Measurements from ENCODE around the gene KIF12.

The KIF12 gene

GRCh38 chr9:114123031-114123977 is 24.2 kb upstream of the KIF12 start:
- no peak for DNase-seq

GRCh38 chr9:114122136-114123027 is 23.3 kb upstream of the KIF12 start:
- no peak for DNase-seq

GRCh38 chr9:114121227-114122135 is 22.4 kb upstream of the KIF12 start:
- no peak for DNase-seq

GRCh38 chr9:114120192-114121014 is 21.3 kb upstream of the KIF12 start:
- no peak for DNase-seq

GRCh38 chr9:114119242-114120191 is 20.4 kb upstream of the KIF12 start:
- DNase-seq: no peak

- DNase-seq: no peak
These were observed 19.1 kb upstream of the KIF12 start for GRCh38 chr9:114117996-114118830.

- no peak for DNase-seq
These were observed 18.5 kb upstream of the KIF12 start for GRCh38 chr9:114117614-114117995.

GRCh38 chr9:114116126-114116747 is 17.1 kb upstream of the KIF12 start:
- no peak for DNase-seq

GRCh38 chr9:114115654-114116125 is 16.6 kb upstream of the KIF12 start:
- DNase-seq: no peak

- DNase-seq: no peak
These were observed 15.3 kb upstream of the KIF12 start for GRCh38 chr9:114114364-114114763.

GRCh38 chr9:114112778-114113584 is 13.9 kb upstream of the KIF12 start:
- DNase-seq: no peak

- DNase-seq: no peak
These were observed 13.2 kb upstream of the KIF12 start for GRCh38 chr9:114112325-114112724.

GRCh38 chr9:114110180-114110579 is 11.1 kb upstream of the KIF12 start:
- DNase-seq: no peak

- no peak for DNase-seq
These were observed 10.0 kb upstream of the KIF12 start for GRCh38 chr9:114109124-114109523.

- peak; percentile 58 for DNase-seq
These were observed 9.1 kb upstream of the KIF12 start for GRCh38 chr9:114108016-114108833.

- DNase-seq: no peak
These were observed 8.4 kb upstream of the KIF12 start for GRCh38 chr9:114107286-114108001.

Data from NCI-H1105 (cell line).